Natural killer cell (primary cell): ENCODE measurements around the gene KNOP1. TPM values are rescaled to one million over a fixed set of nuclear protein-coding genes. Genes with fewer than 3 reads are reported as not detected.

Experiments
- ATAC-seq, 3 donors: fragments of 150-1000 bp in 2 of 3; fragments of 200-7000 bp in 1 of 3; cut with Tn5 transposase; 1 replicate in 1 of 3; 2 replicates in 2 of 3; pipeline ENCODE4 v1.10.0; 2021; ENCODE audit warnings: mild to moderate bottlenecking in 2 of 3, moderate library complexity in 2 of 3
- DNase-seq, 2 donors: peaks; one replicate each; pipeline versions ENCODE4 v3.0.0 to v3.0.0-alpha.2; 2013 to 2021; ENCODE audit warnings: mixed read lengths in 1 of 2
- H3K27ac ChIP-seq: one replicate; pipeline ENCODE4 v1.5.1; 2013; ENCODE audit warnings: mild to moderate bottlenecking, low read length
- H3K27me3 ChIP-seq: one replicate; pipeline ENCODE4 v1.6.1; 2013; ENCODE audit warnings: low read length; ENCODE audit not compliant: control insufficient read depth, insufficient read depth
- H3K36me3 ChIP-seq: one replicate; pipeline ENCODE4 v1.6.1; 2013; ENCODE audit warnings: low read length; ENCODE audit not compliant: control insufficient read depth, insufficient read depth
- H3K4me1 ChIP-seq: one replicate; pipeline ENCODE4 v1.6.1; 2013; ENCODE audit warnings: low read length; ENCODE audit not compliant: control insufficient read depth, insufficient read depth
- H3K4me3 ChIP-seq: one replicate; pipeline ENCODE4 v1.5.1; 2013; ENCODE audit warnings: low read length
- H3K9me3 ChIP-seq: one replicate; pipeline ENCODE4 v1.6.1; 2013; ENCODE audit warnings: low read length; ENCODE audit not compliant: control insufficient read depth, insufficient read depth
- H3K27ac Mint-ChIP-seq, 2 donors: one replicate each; pipeline ENCODE4 v1.8.0; 2022; ENCODE audit warnings: mild to moderate bottlenecking in 2 of 2, mixed read lengths in 2 of 2, moderate library complexity in 1 of 2
- H3K27me3 Mint-ChIP-seq, 2 donors: one replicate each; pipeline ENCODE4 v1.8.0; 2022; ENCODE audit warnings: low read depth in 2 of 2, mixed read lengths in 2 of 2
- H3K36me3 Mint-ChIP-seq: one replicate; pipeline ENCODE4 v1.8.0; 2022; ENCODE audit warnings: mixed read lengths
- H3K4me1 Mint-ChIP-seq, 2 donors: one replicate each; pipeline ENCODE4 v1.8.0; 2022; ENCODE audit warnings: mixed read lengths in 2 of 2
- H3K4me3 Mint-ChIP-seq: one replicate; pipeline ENCODE4 v1.8.0; 2022; ENCODE audit warnings: mild to moderate bottlenecking, moderate library complexity, mixed read lengths
- H3K9me3 Mint-ChIP-seq, 2 donors: one replicate each; pipeline ENCODE4 v1.8.0; 2022; ENCODE audit warnings: mixed read lengths in 2 of 2
- WGBS: methylation state at CpG from one replicate; pipeline ENCODE4 v1.1.7; 2013; ENCODE audit warnings: missing lambda C conversion rate; ENCODE audit not compliant: insufficient coverage; 5-methylcytosine and 5-hydroxymethylcytosine counted together
- intact Hi-C: fragments of 100-400 bp; cut with micrococcal nuclease; formaldehyde crosslinking; loops from one replicate; pipeline ENCODE4 v1.14.2; 2022
- total RNA-seq, 4 donors: library from RNA; stranded (reverse); fragments of 120-200 nt in 1 of 4; gene quantifications; one replicate each; pipeline versions ENCODE4 v1.2.3 to v1.2.4, GENCODE V29; 2013 to 2022
- TF ChIP-seq, protein P1 (sequence below): fragments of 200-600 bp; IDR thresholded peaks from one replicate; pipeline ENCODE4 v1.8.0; 2022; ENCODE audit warnings: antibody characterized with exemption

The KNOP1 gene
- total RNA-seq, 3 donors from 2014 or later (not counting 1 experiment from before 2014, with no cell fraction given), result 5.6 to 8.0 (median 6.9) TPM

DNA sequence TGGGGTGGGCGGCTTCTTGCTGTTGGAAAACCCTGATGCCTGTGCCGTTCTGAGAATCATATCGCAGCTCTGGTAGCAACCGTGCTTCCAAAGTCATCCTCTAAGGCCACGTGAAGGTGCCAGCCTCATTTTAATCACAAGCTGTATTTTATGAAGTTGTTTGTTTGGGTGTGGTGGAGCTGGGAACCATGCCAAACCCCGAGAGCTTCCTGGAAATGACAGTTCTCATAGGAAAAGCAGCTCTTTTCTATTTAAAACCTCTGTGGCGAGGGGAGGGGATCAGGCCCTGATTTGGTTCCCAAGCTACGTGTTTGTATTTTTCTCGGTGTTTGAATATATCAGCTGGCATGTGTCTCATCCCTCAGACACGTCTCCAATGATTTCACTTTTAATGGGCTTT lies 21.7 kb downstream of the KNOP1 start:
- ATAC-seq (no peak), DNase-seq (peak in 1 of 2 donors; percentile 71)
- no peaks in the 10 kb centered on the region for H3K9me3 ChIP-seq
- peaks cover 34% of the 10 kb centered on the region for H3K4me1 ChIP-seq
- intact Hi-C loops, result no loop called here
- peak overlapping the region; percentile 8 for H3K27ac ChIP-seq
- WGBS, result 18% methylated on average over 10 of the region's 10 CpGs
- no peaks in the 10 kb centered on the region for H3K36me3 Mint-ChIP-seq
- H3K27me3 ChIP-seq, result no peaks in the 10 kb centered on the region
- peak overlapping the region; percentile 35 for H3K4me3 Mint-ChIP-seq
- H3K9me3 Mint-ChIP-seq, result no peaks in the 10 kb centered on the region
- no peak overlapping the region for H3K4me3 ChIP-seq
- H3K36me3 ChIP-seq, result peaks cover 18% of the 10 kb centered on the region
- TF ChIP-seq, protein P1, sequence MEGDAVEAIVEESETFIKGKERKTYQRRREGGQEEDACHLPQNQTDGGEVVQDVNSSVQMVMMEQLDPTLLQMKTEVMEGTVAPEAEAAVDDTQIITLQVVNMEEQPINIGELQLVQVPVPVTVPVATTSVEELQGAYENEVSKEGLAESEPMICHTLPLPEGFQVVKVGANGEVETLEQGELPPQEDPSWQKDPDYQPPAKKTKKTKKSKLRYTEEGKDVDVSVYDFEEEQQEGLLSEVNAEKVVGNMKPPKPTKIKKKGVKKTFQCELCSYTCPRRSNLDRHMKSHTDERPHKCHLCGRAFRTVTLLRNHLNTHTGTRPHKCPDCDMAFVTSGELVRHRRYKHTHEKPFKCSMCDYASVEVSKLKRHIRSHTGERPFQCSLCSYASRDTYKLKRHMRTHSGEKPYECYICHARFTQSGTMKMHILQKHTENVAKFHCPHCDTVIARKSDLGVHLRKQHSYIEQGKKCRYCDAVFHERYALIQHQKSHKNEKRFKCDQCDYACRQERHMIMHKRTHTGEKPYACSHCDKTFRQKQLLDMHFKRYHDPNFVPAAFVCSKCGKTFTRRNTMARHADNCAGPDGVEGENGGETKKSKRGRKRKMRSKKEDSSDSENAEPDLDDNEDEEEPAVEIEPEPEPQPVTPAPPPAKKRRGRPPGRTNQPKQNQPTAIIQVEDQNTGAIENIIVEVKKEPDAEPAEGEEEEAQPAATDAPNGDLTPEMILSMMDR, result no peak
- peak overlapping the region in 1 of 2 donors; percentile 52 for H3K27ac Mint-ChIP-seq
- H3K27me3 Mint-ChIP-seq, result no peaks in the 10 kb centered on the region
- H3K4me1 Mint-ChIP-seq, result peaks cover 23 to 24% of the 10 kb centered on the region in 2 donors

DNA sequence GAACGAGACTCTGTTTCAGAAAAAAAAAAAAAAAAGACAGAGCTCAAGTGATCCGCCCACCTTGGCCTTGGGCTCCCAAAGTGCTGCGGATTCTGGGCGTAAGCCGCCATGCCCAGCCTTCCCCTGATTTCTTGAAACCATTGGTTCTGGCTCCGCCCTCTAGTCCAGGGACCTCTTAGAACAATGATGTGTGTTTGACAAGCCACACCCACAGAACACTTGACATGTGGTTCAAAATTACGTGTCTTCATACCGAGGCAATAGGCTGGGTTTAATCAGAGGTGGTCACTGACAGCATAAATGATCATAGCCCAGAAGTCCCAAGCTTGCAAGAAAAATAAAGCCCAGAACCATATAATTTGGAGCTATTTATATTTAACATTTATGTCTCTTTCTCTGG lies 23.0 kb downstream of the KNOP1 start:
- Mint-ChIP-seq H3K27ac (no peak overlapping the region), H3K4me3 (no peak overlapping the region), H3K36me3 (no peaks in the 10 kb centered on the region), H3K4me1 (peaks cover 25 to 26% of the 10 kb centered on the region in 2 donors), H3K27me3 (no peaks in the 10 kb centered on the region), H3K9me3 (no peaks in the 10 kb centered on the region)
- TF ChIP-seq, protein P1, result no peak
- H3K36me3 ChIP-seq, result peaks cover 15% of the 10 kb centered on the region
- ATAC-seq, result no peak
- H3K4me3 ChIP-seq, result no peak overlapping the region
- no peaks in the 10 kb centered on the region for H3K27me3 ChIP-seq
- DNase-seq, result no peak
- intact Hi-C loops, result no loop called here
- 95% methylated on average over 8 of the region's 8 CpGs for WGBS
- H3K27ac ChIP-seq, result no peak overlapping the region
- H3K9me3 ChIP-seq, result no peaks in the 10 kb centered on the region
- peaks cover 38% of the 10 kb centered on the region for H3K4me1 ChIP-seq

DNA sequence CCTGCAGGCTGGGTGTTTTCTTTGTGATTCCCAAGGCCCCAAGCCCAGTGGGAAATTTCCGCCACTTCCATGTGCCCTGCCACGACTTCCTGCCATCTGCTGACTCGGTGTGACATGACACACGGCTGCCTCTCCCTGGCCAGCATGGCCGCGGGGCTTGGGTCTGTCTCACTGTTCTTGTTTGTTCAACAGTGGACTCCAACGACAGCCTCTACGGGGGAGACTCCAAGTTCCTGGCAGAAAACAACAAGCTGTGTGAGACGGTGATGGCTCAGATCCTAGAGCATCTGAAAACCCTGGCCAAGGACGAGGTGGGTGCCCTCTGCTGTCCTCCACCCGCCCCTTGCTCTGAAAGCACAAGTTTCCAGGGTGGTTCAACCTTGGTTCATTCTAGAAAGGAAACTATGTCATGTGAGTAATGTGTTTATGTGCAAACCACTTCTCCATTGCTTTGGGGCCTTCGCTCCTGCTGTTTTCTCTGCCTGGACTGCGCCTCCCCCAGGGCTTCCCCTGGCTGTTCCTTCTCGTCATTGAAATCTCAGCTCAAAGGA lies 26.8 kb downstream of the KNOP1 start:
- TF ChIP-seq, protein P1, result no peak
- Histone ChIP-seq H3K27ac (no peak overlapping the region), H3K4me1 (peaks cover 36% of the 10 kb centered on the region), H3K9me3 (no peaks in the 10 kb centered on the region), H3K36me3 (peaks cover 8% of the 10 kb centered on the region), H3K4me3 (no peak overlapping the region), H3K27me3 (no peaks in the 10 kb centered on the region)
- Mint-ChIP-seq H3K4me1 (peaks cover 28 to 31% of the 10 kb centered on the region in 2 donors), H3K27ac (no peak overlapping the region), H3K36me3 (peaks cover 7% of the 10 kb centered on the region), H3K4me3 (no peak overlapping the region), H3K9me3 (no peaks in the 10 kb centered on the region), H3K27me3 (no peaks in the 10 kb centered on the region)
- intact Hi-C loops, result no loop called here
- ATAC-seq (no peak), DNase-seq (no peak)
- WGBS, result 91% methylated on average over 14 of the region's 14 CpGs

DNA sequence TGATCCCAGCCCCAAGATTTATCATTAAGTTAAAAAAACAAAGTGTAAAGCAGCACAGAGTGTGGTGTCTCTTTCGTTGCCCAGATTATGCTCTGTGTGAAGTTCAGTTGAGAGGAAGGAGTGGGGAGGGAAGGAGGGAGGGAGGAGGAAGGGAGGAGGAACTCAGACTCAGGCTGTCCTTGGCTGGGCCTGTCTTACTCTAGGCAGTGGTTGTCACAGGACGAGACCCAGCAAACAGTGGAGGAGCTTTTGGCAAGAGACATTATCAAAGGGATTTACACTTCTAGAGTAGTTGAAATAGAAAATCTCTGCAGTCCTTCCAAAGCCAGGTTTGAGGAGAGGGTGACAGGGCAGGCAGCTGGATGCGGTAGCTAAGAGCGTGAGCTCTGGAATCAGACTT lies 27.8 kb downstream of the KNOP1 start:
- Histone ChIP-seq H3K4me3 (no peak overlapping the region), H3K27ac (no peak overlapping the region), H3K36me3 (peaks cover 9% of the 10 kb centered on the region), H3K4me1 (peaks cover 28% of the 10 kb centered on the region), H3K27me3 (no peaks in the 10 kb centered on the region), H3K9me3 (no peaks in the 10 kb centered on the region)
- no peak for DNase-seq
- Mint-ChIP-seq H3K27ac (no peak overlapping the region), H3K9me3 (no peaks in the 10 kb centered on the region), H3K4me3 (no peak overlapping the region), H3K36me3 (peaks cover 17% of the 10 kb centered on the region), H3K4me1 (peaks cover 24 to 29% of the 10 kb centered on the region in 2 donors), H3K27me3 (no peaks in the 10 kb centered on the region)
- no peak for ATAC-seq
- TF ChIP-seq, protein P1, result no peak
- intact Hi-C loops, result no loop called here
- WGBS, result 68% methylated on average over 4 of the region's 4 CpGs
